Suppressor macrophage treated with lipopolysaccharide for 1 hour (primary cell): Measurements from ENCODE around the gene RSPH9.
A peak's percentile ranks its signal among the peaks of the same experiment; 100 is the strongest.
"Not testable (repeated sequence)": the region's sequence is repeated elsewhere in the genome, so short reads cannot be mapped to it uniquely, and the experiment has no call there.

ENCODE experiments used
- DNase-seq, 3 donors: peaks; one replicate each; pipeline ENCODE4 v3.0.0-alpha.2; 2020 to 2022

RSPH9 gene

GRCh38 chr6:43629505-43630300 is 15.1 kb upstream of the RSPH9 start:
- DNase-seq = peak; percentile 98 to 99 (median 98)

GRCh38 chr6:43630980-43631619 is 13.7 kb upstream of the RSPH9 start:
- no peak for DNase-seq

GRCh38 chr6:43633002-43633401 is 11.8 kb upstream of the RSPH9 start:
- DNase-seq = not testable (repeated sequence)

GRCh38 chr6:43634702-43635303 is 10.0 kb upstream of the RSPH9 start:
- no peak for DNase-seq

- peak; percentile 81 to 90 (median 84) for DNase-seq
Measured at GRCh38 chr6:43635387-43636307, 9.2 kb upstream of the RSPH9 start, which contains the start of gene MAD2L1BP. Gene MAD2L1BP, plus strand, starts transcription at chr6:43635840. Its CDS starts 36 bp downstream, at chr6:43635876.

GRCh38 chr6:43636308-43636659 is 8.6 kb upstream of the RSPH9 start:
- no peak for DNase-seq

- DNase-seq = peak; percentile 48 to 75 (median 67)
Measured at GRCh38 chr6:43639984-43640800, 4.6 kb upstream of the RSPH9 start.

- no peak for DNase-seq
Measured at GRCh38 chr6:43645613-43645964, 753 bp downstream of the RSPH9 start.

- DNase-seq = no peak
Measured at GRCh38 chr6:43647613-43648012, 2.8 kb downstream of the RSPH9 start.

- no peak for DNase-seq
Measured at GRCh38 chr6:43648248-43648647, 3.4 kb downstream of the RSPH9 start.

GRCh38 chr6:43652822-43653221 is 8.0 kb downstream of the RSPH9 start:
- DNase-seq = not testable (repeated sequence)

- DNase-seq = no peak
Measured at GRCh38 chr6:43657221-43657802, 12.5 kb downstream of the RSPH9 start.

- no peak for DNase-seq
Measured at GRCh38 chr6:43658161-43658560, 13.3 kb downstream of the RSPH9 start.

- not testable (repeated sequence) for DNase-seq
Measured at GRCh38 chr6:43662948-43663347, 18.1 kb downstream of the RSPH9 start.

GRCh38 chr6:43665376-43665775 is 20.5 kb downstream of the RSPH9 start:
- DNase-seq = no peak

- no peak for DNase-seq
Measured at GRCh38 chr6:43666196-43666920, 21.5 kb downstream of the RSPH9 start.

GRCh38 chr6:43667245-43668150 is 22.7 kb downstream of the RSPH9 start:
- peak; percentile 74 to 81 (median 75) for DNase-seq

- peak; percentile 61 to 73 (median 62) for DNase-seq
Measured at GRCh38 chr6:43668151-43669028, 23.6 kb downstream of the RSPH9 start.
